Activated CD4-positive, alpha-beta T cell treated with anti-CD3 and anti-CD28 coated beads for 48 hours (primary cell): ENCODE results near the gene LDHAL6B.

ENCODE experiments used
- DNase-seq: peaks from one replicate; pipeline ENCODE4 v3.0.0-alpha.2; 2020

LDHAL6B gene

DNA sequence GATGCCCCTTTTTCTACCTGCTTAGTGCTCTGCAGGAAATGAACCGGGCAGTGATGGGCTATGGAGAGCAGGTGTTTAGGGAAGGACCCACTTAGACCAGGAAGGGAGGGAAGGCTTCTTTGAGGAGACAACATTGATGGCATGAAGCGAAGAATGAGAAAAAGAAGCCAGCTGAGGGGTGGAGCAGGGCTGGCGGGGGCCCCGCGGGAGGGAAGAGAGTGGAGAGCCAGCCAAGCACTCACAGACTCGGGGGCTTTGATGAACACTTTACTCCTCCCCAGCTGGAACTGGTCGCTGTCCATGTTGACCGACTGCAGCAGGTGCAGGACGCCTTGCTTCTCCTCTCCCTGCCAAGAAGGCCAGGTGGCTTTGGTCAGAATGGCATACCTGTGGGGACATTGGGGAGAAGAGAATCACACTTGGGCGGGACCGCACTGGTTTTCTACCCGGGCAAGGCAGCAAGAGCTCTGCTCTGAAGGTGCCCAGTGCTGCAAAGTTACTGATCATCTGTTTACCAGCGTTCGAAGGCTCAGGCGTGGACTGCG lies 28.4 kb upstream of the LDHAL6B start:
- no peak for DNase-seq

DNA sequence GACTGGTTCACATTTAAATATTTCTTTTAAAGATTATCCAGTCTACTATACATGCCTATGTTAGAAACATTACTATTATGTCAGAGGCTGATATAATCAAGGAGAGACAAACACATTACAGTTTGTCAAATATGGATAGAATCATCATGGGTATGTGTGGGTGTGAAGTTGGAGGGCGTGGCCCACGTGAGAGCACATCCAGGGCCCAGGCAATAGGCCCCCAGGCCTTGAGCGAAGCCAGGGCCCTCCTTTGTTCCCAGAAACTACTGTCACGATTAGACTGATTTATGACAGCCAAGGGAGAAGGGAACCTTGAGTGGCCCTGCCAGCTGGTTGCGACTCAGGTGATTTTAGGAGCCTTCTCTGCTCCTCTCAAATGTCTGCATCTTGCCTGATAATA lies 26.9 kb upstream of the LDHAL6B start:
- no peak for DNase-seq

GRCh38 chr15:59180945-59181600 lies 25.6 kb upstream of the LDHAL6B start:
- no peak for DNase-seq

- no peak for DNase-seq
Measured at GRCh38 chr15:59185725-59186124, 20.9 kb upstream of the LDHAL6B start.

DNA sequence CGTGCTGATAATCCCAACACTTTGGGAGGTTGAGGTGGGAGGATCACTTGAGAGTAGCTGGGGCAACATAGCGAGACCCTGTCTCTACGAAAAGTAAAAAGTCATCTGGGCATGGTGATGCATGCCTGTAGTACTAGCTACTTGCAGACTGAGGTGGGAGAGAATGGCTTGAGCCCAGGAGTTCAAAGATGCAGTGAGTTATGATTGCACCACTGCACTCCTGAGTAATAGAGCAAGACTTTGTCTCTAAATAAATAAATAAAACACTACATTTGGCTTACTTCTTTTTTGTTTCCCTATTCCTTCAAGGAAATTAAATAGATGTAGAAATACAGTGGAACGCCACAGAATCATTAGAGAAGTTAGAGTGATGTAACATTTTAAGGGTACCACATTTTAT lies 20.1 kb upstream of the LDHAL6B start:
- no peak for DNase-seq

DNA sequence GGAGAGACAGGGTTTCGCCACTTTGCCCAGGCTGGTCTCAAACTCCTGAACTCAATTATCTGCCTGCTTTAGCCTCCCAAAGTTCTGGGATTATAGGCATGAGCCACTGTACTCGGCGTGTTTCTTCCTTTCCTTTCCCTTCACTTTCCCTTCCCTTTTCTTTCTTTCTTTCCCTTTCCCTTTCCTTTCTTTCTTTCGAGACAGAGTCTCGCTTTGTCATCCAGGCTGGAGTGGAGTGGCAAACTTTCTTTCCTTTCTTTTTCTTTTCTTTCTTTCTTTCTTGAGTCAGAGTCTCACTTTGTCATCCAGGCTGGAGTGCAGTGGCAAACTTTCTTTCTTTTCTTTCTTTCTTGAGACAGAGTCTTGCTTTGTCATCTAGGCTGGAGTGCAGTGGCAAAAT lies 17.4 kb upstream of the LDHAL6B start:
- DNase-seq, result no peak

GRCh38 chr15:59190291-59190690 lies 16.4 kb upstream of the LDHAL6B start:
- DNase-seq, result no peak

- DNase-seq, result no peak
Measured at GRCh38 chr15:59191855-59192237, 14.8 kb upstream of the LDHAL6B start.

- no peak for DNase-seq
Measured at GRCh38 chr15:59194639-59195325, 11.9 kb upstream of the LDHAL6B start.

DNA sequence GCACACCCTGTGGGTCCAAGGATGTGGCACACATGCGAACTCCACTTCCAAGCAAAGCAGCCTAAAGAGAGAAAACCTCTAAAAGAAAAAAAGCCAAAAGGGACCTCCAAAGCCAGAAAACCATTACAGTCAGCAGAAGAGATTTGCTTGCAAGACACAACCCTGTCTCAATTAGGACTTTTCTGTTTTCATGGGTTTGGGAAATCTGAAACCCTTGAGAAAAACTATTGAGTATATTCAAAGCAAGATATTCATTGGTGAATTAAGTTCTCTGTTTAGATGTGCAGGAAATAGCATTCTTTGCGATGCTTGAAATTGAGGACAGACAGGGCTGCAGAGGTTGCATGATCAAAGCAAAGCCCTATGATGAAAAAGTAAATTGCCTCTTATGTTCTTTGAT lies 10.2 kb upstream of the LDHAL6B start:
- no peak for DNase-seq

GRCh38 chr15:59197454-59197853 lies 9.2 kb upstream of the LDHAL6B start:
- DNase-seq, result no peak

DNA sequence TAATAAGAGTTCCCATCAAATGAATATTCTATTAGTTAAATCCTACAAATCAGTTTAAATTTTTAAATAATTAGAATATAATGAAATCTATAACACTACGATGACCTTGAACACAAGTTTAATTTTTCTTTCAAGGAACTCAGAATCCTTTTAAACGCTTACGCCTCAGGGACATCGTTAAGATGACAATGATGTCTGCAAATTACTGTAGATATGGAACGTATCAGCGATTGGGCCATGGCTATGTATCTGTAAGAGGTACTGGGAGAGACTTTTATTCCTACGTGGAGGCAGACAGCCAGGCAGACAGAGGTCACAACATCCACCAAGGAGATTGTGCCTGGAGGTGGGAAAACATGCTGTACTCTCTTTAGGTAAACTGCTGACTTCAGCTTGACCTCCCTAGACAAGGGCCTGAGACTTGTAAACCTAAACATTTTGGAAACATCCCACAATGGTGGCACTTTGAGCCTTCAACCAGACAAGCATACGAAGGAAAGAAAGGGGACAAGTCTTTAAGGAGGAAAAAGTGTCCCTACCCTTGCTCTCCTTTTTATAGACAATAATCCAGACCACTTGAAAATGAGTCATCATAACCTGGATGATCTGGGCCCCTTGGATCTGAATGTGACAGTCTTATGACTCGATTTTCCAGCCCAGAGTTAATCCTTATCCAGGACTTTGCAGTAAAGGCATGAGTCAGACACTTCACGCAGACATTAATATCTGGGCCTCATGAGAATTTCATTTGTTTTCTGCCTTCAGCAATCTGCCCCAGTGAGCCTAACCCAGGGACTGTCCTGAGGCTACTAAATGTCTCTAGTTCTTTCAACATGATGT lies 6.8 kb upstream of the LDHAL6B start:
- DNase-seq, result no peak

GRCh38 chr15:59200560-59200959 lies 6.1 kb upstream of the LDHAL6B start:
- DNase-seq, result no peak

DNA sequence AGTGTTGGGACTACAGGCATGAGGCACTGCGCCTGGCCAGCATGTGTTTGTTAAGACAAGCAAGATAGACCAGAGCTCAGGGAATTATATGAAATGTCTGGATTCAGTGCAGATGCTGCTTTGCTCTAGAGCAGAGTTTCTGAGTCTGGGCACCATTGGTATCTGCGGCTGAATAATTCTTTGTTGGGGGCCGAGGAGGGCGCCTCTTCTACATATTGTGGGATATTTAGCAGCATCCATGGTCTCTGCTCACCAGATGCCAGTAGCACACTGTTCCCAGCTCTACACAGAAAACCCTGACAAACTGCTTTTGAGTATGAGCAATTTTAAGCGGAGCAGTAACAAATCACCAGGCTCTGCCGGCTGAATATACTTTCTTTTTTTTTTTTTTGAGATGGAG lies 3.6 kb upstream of the LDHAL6B start:
- no peak for DNase-seq

DNA sequence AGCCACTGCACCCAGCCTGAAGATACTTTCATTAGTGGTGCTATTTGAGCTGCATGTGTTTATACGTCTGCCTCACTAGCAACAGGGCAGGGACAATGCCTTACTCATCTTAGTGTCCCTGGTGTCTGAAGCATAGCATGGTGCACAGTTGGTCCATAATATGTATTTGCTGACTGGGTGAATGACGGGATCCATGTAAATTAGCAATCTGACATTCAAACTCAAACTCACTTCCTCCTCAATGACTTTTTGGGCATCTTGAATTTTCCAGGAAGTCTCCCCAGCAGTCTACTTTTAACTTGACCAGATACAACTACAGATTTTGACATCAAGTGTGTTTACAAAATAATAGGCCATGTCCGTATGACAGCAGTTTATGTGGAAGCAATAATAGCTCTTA lies 3.0 kb upstream of the LDHAL6B start:
- no peak for DNase-seq

DNA sequence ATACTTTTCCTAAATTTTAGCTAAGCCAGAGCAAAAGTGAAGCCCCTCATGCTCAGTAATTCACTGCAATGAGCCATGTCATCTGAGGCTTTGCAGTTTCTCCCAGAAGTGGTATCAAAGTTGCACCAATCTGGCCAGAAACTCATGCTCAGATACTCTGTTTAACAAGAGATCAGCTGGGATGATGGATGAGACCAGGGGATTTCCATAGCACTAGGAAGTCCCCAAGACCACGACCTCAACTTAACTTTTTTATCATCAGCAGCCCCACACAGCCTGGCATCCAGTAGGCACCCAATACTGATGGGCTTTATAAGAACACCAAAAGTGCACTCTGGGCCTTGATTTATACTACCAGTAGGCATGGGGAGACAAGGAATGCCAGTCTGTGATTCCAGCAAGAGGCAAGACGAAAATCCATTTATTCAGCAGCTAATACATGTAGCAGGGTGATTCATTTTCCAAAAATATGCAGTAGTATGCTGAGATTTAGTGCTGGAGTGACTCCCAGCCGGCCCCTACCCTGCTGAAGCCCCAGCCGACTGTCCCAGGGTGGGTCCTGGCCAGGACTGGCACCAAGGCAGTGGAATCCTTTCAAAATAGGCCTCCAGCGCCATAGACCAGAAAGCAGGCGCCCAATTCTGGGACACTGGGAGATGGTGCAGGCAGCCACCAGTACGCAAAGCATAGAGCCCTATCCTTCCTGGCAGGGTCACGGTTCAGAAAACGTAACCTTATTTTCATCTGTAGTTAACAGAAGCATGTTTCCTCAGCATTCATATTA lies 612 bp upstream of the LDHAL6B start:
- DNase-seq, result no peak

DNA sequence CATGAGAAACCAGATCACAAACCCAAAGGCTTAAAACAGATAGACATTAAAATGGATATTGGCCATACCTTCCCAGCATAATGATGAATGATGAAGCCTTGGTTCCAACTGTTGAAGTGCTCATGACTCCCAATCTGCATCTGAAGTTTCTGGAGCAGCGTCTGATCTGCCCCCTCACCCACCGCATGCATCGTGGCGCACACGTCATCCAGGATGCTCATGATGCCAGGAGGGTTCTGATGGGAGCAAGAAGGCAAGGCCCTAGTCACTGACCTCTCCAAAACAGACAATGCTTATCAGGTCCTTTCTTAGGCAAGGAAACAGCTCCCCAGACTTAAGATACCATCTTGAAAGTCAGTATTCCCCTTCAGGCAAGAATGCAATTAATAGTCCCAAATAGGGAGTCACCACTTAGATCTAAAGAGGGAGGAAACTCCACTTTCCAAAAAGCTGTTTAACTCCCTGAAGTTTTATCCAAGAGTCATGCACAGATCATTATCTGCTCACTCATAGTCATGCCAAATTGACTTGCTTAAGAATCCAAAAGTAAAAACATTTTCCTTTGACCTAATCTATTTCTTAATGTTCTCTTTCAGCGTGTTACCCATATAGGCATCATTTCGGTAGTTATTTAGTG lies 2.1 kb downstream of the LDHAL6B start:
- DNase-seq, result no peak

- DNase-seq, result no peak
Measured at GRCh38 chr15:59210186-59210585, 3.5 kb downstream of the LDHAL6B start.

GRCh38 chr15:59216911-59217310 lies 10.3 kb downstream of the LDHAL6B start:
- DNase-seq, result no peak

GRCh38 chr15:59217876-59218498 lies 11.3 kb downstream of the LDHAL6B start:
- DNase-seq, result no peak

- no peak for DNase-seq
Measured at GRCh38 chr15:59218710-59219109, 12.1 kb downstream of the LDHAL6B start.
